Endothelial cell (in vitro differentiated cells): ENCODE measurements around the gene RPTOR. TPM values are rescaled to one million over a fixed set of nuclear protein-coding genes. Genes with fewer than 3 reads are reported as not detected.

Source experiments
- DNase-seq: peaks from one replicate; pipeline ENCODE4 v3.0.0; 2021; ENCODE audit warnings: low spot score
- H3K27ac Mint-ChIP-seq: one replicate; pipeline ENCODE4 v1.8.0; 2021; ENCODE audit warnings: mixed read lengths, inconsistent platforms; ENCODE audit not compliant: unreplicated experiment
- H3K27me3 Mint-ChIP-seq: one replicate; pipeline ENCODE4 v1.8.0; 2021; ENCODE audit warnings: mild to moderate bottlenecking, moderate library complexity, mixed read lengths, inconsistent platforms; ENCODE audit not compliant: unreplicated experiment
- H3K36me3 Mint-ChIP-seq: one replicate; pipeline ENCODE4 v1.8.0; 2021; ENCODE audit warnings: mild to moderate bottlenecking, low read depth, mixed read lengths, inconsistent platforms; ENCODE audit not compliant: unreplicated experiment
- H3K4me1 Mint-ChIP-seq: one replicate; pipeline ENCODE4 v1.8.0; 2021; ENCODE audit warnings: mild to moderate bottlenecking, mixed read lengths, inconsistent platforms; ENCODE audit not compliant: unreplicated experiment
- H3K4me3 Mint-ChIP-seq: one replicate; pipeline ENCODE4 v1.8.0; 2021; ENCODE audit warnings: mild to moderate bottlenecking, mixed read lengths, inconsistent platforms; ENCODE audit not compliant: unreplicated experiment
- H3K9me3 Mint-ChIP-seq: one replicate; pipeline ENCODE4 v1.8.0; 2021; ENCODE audit warnings: mixed read lengths, inconsistent platforms; ENCODE audit not compliant: unreplicated experiment
- total RNA-seq: library from RNA; stranded (reverse); fragmentation: NEBNext Ultra II Directional; extraction: Animal tissue kit (Norgen Biotek cat#: 25700); gene quantifications from one replicate; pipeline ENCODE4 v1.2.1, GENCODE V29; 2021; ENCODE audit not compliant: unreplicated experiment
- TF ChIP-seq, protein P1 (sequence below): fragments of 200-600 bp; sonication (generic); IDR thresholded peaks from one replicate; pipeline ENCODE4 v1.5.0; 2021; ENCODE audit warnings: antibody characterized with exemption; ENCODE audit not compliant: unreplicated experiment

RPTOR gene
- total RNA-seq, 1 donor from 2014 or later = 36.7 TPM

DNA sequence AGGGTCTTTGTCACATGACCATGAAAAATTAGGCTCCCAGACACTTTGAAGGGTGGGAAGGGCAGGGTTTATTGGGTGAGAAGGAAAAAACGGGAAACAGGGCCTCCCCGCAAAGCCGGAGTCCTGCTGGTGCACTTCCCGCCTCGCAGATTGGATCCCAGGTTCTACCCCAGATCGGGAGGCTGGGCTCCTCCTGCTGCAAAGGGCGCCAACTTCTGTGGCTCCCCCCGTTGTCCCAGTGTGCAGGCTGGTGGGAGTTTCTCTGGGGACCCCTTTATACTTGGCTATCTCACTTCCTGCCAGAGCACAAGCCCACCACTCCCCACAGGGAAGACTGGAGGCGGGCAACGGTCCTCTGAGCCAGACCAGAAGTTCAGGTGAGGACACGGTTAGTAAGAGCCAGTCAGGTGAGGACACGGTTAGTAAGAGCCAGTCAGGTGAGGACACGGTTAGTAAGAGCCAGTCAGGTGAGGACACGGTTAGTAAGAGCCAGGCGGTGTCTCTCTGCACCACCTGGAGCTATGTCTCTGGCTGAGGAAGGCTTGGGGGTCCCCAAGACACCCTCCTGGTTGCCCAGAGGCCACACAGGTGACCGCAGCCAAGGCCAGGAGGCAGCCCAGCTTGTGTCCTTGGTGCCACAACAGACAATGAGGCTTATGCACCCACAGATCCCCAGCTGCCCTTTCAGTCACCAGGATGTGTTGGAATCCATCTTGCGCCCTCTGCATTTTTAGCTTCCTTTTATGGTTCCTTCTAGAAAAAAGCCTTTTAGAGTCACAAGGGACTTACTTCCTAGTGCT, 398.9 kb downstream of the RPTOR start:
- Mint-ChIP-seq H3K27ac (no peak overlapping the region), H3K9me3 (no peaks in the 10 kb centered on the region), H3K36me3 (peaks cover 33% of the 10 kb centered on the region), H3K27me3 (peaks cover 3% of the 10 kb centered on the region), H3K4me3 (no peak overlapping the region), H3K4me1 (peaks cover 6% of the 10 kb centered on the region)
- TF ChIP-seq, protein P1, sequence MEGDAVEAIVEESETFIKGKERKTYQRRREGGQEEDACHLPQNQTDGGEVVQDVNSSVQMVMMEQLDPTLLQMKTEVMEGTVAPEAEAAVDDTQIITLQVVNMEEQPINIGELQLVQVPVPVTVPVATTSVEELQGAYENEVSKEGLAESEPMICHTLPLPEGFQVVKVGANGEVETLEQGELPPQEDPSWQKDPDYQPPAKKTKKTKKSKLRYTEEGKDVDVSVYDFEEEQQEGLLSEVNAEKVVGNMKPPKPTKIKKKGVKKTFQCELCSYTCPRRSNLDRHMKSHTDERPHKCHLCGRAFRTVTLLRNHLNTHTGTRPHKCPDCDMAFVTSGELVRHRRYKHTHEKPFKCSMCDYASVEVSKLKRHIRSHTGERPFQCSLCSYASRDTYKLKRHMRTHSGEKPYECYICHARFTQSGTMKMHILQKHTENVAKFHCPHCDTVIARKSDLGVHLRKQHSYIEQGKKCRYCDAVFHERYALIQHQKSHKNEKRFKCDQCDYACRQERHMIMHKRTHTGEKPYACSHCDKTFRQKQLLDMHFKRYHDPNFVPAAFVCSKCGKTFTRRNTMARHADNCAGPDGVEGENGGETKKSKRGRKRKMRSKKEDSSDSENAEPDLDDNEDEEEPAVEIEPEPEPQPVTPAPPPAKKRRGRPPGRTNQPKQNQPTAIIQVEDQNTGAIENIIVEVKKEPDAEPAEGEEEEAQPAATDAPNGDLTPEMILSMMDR = no peak
- DNase-seq = no peak

DNA sequence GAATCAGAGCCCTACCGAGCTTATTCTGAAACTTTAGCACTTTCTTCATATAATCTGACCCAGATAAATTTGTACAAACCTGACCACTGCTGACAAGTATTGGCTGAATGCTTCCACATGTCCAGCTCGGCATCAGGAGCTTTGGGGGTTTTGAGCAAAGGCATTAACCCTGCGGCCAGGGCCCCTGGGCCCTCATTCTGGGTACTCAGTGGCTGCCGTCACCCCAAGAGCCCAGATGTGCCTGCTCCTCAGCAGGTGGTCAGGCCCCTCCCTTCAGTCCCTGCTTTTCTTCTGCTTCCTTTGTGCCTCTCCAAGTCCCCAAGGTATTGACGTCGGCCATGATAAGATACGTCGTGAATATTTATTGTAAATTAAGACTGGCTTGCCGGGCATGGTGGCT, 399.7 kb downstream of the RPTOR start:
- Mint-ChIP-seq H3K9me3 (no peaks in the 10 kb centered on the region), H3K4me3 (no peak overlapping the region), H3K36me3 (peaks cover 33% of the 10 kb centered on the region), H3K27ac (no peak overlapping the region), H3K4me1 (peaks cover 6% of the 10 kb centered on the region), H3K27me3 (peaks cover 3% of the 10 kb centered on the region)
- TF ChIP-seq, protein P1 = no peak
- DNase-seq = no peak

DNA sequence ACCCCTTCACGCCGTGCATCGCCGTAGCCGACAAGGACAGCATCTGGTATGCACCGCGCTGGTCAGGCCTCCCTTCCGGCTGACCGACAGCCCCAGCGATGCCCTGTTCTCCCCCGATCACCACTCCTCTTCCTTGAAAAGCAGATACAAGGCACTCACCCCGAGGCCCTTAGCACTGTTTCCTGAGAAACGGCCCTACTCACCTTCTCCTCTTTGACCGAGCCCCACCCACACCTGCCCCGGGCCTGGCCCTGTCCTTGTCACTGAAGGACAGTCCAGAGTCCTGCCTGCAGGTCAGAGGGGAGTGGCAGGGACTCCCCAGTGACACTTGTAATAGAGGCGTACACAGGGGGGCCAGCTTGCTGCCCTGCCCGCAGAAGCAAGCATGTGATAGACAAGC, 401.1 kb downstream of the RPTOR start:
- TF ChIP-seq, protein P1 = no peak
- peaks cover 6% of the 10 kb centered on the region for H3K4me1 Mint-ChIP-seq
- H3K36me3 Mint-ChIP-seq = peaks cover 36% of the 10 kb centered on the region
- no peak overlapping the region for H3K4me3 Mint-ChIP-seq
- no peak overlapping the region for H3K27ac Mint-ChIP-seq
- no peak for DNase-seq
- H3K27me3 Mint-ChIP-seq = peaks cover 4% of the 10 kb centered on the region
- no peaks in the 10 kb centered on the region for H3K9me3 Mint-ChIP-seq

DNA sequence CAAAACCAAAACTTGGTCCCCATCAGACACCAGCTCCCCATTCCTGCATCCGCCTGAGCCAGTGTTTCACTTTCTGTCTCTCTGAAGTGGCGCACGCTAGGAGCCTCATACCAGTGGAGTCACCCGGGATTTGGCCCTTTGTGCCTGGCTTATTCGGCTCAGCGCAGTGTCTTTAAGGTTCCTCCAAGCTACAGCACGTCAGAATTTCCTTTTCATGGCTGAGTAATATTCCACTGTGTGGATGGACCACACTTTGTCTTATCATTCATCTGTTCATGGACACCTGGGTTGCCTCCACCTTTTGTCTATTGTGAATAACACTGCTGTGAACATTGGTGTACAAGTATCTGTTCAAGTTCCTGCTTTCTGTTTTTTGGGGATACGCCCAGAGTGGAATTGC, 401.8 kb downstream of the RPTOR start:
- Mint-ChIP-seq H3K9me3 (no peaks in the 10 kb centered on the region), H3K27me3 (peaks cover 4% of the 10 kb centered on the region), H3K36me3 (peaks cover 36% of the 10 kb centered on the region), H3K27ac (no peak overlapping the region), H3K4me1 (peaks cover 6% of the 10 kb centered on the region), H3K4me3 (peak overlapping the region; percentile 40)
- DNase-seq = no peak
- TF ChIP-seq, protein P1 = no peak

DNA sequence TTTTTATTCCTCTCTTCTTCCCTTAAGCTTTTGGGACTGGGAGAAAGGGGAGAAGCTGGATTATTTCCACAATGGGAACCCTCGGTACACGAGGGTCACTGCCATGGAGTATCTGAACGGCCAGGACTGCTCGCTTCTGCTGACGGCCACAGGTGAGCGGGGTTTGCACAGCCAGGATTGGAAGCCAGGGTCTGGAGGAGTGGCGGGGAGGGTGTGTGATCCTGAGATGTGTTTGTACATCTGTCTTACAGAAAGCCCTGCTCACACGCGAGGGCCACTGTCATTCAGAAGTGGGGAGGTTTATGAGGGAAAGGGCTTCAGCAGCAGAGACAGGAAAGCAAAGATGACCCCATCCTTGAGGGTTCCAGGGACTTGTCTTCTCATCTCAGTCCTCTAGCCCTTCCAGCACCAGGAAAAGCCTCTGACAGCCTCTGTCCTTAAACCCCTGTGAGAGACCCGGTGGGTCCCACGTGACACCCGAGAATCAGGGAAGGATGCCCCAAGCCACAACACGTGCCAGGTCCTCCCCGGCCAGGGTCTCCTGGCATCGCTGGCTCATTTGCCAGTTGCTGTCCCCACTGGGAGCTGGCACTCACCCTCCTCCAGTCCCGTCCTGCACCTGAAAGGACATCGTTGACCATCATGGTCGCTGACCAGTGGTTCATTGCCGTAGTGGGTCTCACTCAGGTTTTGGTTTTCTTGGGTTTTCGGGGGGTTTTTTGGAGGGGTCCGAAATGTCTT, 402.7 kb downstream of the RPTOR start:
- Mint-ChIP-seq H3K4me1 (peaks cover 6% of the 10 kb centered on the region), H3K36me3 (peaks cover 36% of the 10 kb centered on the region), H3K27ac (peak overlapping the region; percentile 70), H3K9me3 (no peaks in the 10 kb centered on the region), H3K27me3 (peaks cover 4% of the 10 kb centered on the region), H3K4me3 (peak overlapping the region; percentile 65)
- DNase-seq = no peak
- TF ChIP-seq, protein P1 = no peak
